ENCODE data around the gene CELF1.

CELF1 gene

DNA sequence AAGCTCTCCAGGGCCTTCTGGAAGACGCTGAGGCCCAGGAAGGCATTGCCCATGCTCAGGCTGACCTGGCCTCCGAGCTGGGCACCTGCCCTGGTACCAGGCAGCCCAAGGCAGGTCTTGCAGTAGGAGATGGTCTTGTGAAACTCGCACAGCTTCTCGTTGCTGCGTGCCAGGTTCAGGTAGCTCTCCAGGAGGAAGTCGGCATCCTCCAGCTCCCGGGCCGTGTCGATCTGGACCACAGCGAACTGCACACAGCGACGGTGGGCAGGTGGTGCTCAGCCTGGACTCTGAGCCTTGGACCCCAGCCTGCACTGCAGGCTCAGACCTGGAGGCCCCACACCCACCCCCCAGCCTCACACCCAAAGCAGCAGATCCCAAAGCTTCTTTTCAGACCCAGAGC is 105.0 kb downstream of the CELF1 start:
- DNase-seq (ENCODE audit: low read depth, low spot score) = no peak

DNA sequence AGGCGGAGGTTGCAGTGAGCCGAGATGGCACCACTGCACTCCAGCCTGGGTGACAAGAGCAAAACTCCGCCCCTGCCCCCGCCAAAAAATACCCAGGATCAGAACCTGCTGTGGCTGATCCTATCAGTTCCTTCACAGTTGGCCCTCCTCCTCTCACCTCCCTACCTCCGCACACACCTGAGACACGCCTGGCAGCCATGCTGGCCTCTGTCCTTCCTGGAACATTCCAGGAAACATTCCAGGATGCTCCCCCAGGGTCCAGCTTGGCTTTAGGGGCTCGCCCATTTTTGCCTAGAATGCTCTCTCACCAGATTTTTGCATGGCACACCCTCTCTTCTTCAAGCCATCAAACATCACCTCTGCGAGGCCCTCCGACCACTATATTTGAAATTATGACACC is 106.1 kb downstream of the CELF1 start:
- DNase-seq (ENCODE audit: low read depth, low spot score) = no peak

DNA sequence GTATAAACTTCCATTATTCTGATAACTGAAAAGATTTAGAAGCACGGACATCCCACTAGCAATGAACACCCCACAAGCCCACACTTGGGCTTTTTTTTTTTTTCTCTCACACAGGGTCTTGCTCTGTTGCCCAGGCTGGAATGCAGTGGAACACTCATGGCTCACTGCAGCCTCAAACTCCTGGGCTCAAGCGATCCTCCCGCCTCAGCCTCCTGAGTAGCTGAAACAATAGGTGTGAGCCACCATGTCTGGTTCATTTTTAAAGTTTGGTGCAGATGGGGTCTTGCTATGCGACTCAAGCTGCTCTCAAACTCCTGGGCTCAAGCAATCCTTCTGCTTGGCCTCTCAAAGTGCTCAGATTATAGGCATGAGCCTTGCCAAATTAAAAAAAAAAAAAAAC is 107.1 kb downstream of the CELF1 start:
- DNase-seq (ENCODE audit: low read depth, low spot score) = no peak

DNA sequence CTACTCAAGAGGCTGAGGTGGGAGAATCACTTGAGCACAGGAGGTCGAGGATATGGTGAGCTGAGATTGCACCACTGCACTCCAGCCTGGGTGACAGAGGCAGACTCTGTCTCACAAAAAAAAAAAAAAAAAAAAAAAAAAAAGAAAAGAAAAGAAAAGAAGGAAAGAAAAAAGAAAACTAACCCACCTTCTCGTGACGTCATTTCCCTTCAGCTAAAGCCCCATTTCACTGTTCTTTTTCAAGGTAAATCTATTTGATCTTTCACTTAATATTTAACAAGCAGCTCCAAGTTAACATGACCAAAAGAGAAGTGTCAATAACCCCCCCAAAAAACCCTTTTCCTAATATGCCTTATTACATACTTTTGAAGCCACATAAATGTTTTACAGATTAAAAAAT is 109.1 kb downstream of the CELF1 start:
- no peak for DNase-seq (ENCODE audit: low read depth, low spot score)

DNA sequence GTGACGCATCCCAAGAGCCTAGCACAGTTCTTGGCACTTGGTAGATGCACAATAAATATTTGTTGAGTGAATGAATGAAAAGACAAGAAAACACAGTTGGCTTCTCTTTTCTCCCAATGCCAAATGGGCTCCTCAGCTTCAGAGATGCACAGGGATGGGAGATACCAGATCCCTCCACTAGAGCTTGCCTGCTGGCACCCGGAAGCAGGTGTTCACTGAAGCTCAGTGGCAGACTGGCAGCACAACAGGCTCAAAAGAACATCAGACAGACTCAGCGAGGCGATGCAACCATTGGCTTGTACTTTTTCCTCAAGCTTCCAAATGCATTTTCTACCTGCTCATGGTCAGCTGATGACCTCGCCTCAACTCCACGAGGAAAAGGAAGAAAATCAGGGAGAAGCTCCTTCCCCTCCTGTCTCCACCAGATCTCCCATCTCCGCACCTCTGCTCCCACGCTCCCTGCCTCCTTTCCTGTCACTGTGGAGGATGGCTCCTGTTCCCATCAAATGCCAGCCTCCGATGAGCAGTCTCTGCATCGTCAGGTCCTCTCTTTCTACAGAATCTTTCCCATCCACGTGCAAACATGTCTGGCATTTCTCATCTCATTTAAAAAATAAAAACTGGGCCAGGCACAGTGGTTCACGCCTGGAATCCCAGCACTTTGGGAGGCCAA is 109.8 kb downstream of the CELF1 start:
- DNase-seq (ENCODE audit: low read depth, low spot score) = no peak

DNA sequence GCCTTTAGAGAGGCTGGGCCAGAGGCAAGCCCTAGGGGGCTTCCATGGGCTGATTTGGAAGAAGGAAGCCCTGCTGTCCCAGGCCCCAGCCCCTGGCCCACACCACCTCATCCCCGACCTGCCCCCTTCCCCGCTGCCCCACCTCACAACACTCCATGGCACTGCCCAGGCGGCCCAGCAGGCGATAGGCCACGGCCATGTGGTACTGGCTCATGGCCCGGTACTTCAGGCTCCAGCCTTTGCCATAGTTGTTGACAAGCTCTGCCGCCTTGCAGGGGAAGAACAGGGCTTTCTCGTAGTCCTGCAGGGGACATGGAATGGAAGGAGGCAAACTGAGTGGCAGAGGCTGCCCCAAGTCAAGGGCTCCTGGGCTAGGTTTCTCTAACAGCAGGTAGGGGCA is 110.4 kb downstream of the CELF1 start:
- no peak for DNase-seq (ENCODE audit: low read depth, low spot score)

DNA sequence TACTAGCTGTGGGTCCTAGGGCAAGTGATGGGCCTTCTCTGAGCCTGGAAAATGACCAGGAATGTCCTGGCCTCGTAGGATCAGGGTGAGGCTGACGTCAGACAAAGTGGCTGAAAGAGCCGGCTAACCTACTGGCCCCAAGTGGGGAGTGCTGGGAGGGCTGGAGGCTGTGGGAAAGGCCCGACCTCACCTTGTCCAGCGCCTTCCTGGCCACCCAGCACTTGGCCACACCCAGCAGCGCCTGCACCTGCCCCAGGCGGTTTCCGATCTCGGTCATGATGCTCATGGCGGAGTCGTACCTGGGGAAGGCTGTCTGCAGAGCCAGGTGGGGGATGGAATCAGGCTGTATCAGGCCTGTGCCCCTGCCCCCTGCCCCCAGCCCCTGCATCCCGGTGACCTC is 111.5 kb downstream of the CELF1 start:
- DNase-seq (ENCODE audit: low read depth, low spot score) = no peak

DNA sequence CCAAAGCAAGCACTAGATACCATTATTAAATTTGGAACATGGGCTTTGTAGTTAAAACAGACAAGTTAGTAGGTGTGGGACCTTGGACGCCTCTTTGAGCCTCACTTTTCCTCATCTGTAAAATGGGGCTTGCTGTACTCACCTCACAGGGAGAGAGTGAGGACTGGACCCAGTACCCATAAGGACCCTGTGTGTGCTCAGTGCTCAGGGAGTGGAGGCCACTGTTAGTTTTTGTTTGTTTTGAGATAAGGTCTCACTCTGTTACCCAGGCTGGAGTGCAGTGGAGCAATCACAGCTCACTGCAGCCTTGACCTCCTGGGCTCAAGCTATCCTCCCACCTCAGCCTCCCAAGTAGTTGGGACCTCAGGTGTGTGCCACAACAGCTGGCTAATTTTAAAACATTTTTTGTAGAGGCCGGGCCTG is 112.9 kb downstream of the CELF1 start:
- no peak for DNase-seq (ENCODE audit: low read depth, low spot score)

DNA sequence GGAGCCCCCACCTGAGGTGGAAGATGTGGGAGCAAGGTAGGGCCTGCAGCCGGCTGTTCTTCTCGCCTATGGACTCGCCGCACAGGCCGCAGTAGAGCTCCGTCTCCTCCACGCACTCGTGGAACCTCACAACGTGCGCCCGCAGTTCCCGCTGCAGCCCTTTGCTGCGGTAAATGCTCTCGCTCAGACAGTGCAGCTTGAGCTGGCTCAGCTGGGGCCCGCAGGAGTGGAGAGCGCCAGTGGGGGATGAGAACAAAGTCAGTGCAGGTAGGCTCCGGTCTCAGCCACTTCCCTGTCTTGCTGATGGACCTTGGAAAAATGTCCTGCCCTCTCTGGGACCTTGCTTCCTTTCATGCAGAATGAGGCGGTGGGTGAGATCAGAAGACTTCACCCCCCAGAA is 114.2 kb downstream of the CELF1 start:
- DNase-seq (ENCODE audit: low read depth, low spot score) = no peak

DNA sequence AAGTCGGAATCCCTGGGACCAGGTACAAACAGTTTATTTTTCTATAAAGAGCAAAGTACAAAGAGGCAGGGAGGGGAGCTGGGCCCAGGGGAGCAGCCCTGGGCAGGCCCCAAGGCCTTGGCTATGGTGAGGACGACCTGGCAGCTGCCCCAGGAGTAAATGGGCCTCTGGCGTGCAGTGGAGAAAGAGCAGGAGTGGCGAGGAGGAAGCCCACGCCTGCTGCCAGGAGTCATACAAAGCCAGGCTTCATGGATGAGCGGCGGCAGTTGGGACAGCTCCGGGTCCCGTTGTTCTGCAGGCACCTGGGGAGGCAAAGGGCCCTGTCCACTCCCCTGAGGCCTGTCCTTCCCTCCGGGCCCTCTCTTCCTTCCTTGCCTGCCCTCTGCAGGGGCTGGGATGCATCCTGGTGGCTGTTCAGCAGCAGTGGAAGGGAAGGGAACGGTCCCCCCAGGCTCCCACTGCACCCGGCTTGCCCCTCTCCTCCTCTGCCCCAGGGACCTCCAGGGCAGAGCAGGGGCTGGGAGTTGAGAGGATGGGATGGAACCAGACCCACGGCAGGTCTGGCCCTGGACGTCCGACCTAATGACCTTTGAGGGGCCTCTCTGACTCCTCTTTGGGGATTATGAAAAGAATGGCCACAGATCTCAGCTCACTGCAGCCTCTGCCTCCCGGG is 115.0 kb downstream of the CELF1 start:
- no peak for DNase-seq (ENCODE audit: low read depth, low spot score)

DNA sequence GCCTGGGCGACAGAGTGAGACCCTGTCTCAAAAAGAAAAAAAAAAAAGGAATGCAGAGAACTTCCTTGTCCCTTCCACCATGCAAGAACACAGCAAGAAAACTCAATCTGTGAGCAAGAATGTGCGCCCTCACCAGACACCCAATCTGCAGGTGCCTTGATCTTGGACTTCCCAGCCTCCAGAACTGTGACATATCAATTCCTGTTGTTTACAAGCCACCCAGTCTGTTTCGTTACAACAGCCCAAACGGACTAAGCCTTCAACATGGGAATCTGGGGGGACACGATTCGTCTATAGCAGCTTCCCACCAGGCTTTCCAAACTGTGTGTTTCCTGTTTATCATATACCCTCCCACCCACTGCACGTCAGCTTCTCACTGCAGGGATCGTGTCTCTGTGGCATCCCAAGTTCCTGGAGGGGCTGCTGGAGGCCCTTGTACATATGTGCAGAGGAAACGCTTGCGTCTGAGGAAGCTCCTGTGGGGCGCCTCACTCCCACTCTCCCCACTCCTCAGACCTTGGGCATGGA is 115.7 kb downstream of the CELF1 start:
- no peak for DNase-seq (ENCODE audit: low read depth, low spot score)

DNA sequence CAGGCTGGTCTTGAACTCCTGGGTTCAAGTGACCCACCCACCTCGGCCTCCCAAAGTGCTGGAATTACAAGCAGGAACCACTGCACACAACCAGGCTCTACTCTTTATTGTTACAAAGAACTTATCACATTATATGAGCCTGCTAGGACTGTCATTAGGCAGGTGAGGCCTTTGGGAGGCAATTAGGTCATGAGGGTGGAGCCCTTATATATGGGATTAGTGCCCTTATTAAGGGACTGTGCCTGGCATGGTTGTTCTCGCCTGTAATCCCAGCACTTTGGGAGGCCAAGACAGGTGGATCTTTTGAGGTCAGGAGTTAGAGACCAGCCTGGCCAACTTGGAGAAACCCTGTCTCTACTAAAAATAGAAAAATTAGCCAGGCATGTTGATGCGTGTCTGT is 116.2 kb downstream of the CELF1 start:
- DNase-seq (ENCODE audit: low read depth, low spot score) = no peak

DNA sequence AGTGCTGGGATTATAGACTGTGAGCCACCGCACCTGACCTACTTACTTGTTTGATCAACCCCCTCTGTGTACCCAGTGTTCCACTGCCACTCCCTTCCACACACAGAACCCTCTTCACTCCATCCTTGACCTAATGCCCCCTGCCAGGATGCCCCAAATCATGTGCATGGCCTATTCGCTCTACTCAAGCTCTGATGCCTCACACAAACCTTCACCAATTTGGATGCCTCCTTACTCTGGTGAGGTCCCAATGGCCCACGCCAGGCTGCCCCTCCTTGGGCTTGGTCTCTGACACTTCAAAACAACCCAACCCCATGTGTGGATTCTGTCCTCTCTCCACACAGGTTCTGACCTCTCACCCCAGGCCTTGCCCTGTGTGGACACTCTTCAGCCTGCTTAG is 117.2 kb downstream of the CELF1 start:
- no peak for DNase-seq (ENCODE audit: low read depth, low spot score)

DNA sequence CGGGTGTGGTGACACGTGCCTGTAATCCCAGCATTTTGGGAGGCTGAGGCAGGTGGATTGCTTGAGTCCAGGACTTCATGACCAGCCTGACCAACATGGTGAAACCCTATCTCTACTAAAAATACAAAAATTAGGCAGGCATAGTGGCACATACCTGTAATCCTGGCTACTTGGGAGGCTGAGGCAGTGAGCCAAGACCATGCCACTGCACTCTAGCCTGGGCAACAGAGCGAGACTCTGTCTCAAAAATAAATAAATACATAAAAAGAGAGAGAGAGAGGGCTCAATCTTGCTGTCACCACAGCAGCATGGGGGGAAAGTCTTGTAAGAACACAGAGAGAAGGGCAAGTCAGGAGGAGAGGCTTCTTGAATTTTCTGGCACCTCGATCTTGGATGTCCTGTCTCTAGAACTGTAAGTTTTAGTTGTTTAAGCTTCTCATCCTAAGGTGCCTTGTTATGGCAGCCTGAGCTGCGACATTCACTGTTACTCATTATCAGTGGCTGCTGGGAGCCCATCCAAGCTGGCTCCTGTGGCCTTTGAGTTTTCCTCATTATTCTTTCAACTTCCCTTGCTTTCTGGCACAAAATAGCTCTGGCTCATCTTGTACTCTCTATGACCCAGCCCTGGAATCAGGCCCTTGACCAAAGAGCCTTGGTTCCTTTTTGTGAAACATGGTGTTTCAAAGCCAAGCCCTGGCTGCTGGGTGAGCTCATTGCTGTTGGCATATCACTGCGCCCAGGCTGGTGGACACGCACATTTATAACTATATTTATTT is 118.7 kb downstream of the CELF1 start:
- DNase-seq (ENCODE audit: low read depth, low spot score) = no peak

DNA sequence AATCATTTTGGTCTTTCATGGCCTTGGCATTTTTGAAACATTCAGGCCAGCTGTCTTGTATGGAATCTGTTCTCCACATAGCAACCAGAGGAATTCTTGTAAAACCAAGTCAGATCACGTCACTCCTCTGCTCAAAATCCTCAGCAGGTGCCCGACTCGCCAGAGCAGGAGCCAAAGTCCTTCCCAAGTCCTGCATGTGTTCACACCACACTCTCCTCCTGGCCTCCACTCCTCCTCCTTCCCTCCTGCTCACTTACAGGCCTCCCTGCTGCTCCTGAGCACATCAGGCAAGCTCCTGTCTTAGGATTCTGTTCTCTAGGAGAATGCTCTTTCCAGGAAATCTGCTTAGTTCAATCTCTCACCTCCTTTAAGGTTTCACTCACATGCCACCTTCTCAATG is 119.8 kb downstream of the CELF1 start:
- no peak for DNase-seq (ENCODE audit: low read depth, low spot score)

DNA sequence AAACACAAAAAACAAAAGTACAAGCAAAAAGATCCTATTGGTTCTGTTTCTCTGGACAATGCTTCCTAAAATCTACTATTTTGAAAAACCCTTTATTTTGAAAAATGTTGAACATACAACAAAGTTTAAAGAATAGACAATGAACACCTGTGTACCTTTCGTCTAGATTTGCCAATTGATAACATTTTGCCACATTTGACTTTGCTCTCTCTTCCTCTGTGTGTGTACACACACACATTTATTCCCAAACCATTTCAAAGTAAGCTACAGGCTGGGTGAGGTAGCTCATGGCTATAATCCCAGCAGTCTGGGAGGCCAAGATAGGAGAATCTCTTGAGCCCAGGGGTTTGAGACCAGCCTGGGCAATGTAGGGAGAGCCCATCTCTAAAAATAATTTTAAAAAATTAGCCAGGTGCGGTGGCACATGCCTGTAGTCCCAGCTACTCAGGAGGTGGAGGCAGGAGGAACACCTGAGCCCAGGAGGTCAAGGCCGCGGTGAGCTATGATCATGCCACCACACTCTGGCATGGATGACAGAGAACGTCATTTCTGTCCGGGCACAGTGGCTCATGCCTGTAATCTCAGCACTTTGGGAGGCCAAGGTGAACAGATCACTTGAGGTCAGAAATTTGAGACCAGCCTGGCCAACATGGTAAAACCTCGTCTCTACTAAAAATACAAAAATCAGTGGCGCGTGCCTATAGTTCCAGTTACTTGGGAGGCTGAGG is 121.4 kb downstream of the CELF1 start:
- DNase-seq (ENCODE audit: low read depth, low spot score) = no peak

DNA sequence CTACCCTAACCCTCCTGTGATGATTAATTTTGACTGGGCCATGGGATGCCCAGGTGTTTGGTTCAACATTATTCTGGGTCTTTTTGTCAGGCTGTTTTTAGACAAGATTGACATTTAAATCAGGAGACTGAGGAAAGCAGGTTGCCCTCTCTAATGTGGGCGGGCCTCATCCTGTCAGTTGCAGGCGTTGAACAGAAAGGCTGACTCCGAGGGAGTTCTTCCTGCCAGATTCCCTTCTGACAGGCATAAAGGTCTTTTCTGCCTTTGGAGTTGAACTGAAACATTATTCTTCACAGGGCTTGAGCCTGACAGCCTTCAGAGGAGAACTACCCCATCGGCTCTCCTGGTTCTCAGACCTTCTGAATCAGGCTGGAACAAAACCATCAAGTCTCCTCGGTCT is 122.4 kb downstream of the CELF1 start:
- no peak for DNase-seq (ENCODE audit: low read depth, low spot score)

DNA sequence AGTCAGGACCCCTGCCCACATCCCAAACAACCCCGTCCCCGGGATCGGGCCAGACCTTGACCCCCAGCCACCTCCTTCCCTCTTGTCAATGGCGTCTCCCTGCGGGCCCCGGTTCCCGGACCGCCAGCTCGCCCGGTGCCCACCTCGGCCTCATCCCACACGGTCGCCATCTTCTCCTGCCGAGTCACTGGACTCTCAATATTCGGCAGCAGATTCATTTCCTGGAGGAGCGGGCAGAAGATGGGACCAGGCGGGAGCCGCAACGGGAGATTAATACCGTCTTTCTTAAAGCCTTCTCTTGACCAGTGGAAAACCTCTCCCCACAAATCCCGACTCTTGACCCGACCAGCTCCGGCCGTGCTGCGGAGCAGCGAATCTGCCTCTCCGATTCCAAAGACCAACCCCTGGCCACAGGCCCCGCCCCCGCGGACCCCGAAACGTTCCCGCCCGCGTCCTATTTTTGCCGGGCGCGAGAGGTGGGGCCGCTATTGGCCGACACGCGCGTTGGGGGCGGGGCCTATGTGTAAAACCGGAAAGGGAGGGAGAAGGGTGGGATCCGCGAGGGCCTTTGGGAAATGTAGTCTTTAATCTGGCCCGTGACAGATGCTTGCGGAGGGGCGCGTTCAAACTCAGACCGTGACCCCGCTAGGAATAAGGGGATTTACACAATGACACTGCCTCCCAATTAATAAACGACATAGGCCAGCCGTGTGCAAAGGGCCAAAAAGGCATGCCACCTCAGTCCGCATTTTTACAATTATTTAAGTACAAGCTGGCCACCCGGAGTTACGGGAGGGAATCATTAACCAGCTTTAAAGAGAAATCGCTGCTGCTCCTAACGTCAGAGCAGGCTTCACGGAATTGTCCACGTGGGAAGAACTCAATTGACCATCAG is 126.6 kb downstream of the CELF1 start, which contains the start of gene PSMC3:
Gene PSMC3, minus strand, starts transcription at position 378 of the 895 bp plus-strand sequence. Its CDS starts 160 bp downstream, at position 218.
- DNase-seq (ENCODE audit: low read depth, low spot score) = peak; percentile 89

DNA sequence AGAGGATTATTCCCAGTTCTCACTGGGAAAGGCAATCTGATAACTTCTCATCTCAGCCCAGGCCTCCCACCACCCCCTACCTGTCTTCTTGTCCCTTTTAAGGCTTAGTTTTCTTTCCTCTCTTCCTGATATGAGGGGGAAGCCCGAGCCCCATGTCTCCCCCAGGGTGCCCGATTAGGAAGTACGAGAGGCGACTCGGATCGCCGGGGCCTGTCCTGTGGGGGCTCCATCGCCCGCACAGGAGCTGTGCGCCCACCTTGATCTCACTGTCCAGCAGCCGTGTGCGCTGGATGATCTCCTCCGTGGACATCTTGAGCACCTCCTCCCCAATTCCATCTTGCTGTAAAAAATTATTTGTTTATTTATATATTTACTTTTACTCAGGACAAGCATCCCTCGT is 127.3 kb downstream of the CELF1 start:
- no peak for DNase-seq (ENCODE audit: low read depth, low spot score)

DNA sequence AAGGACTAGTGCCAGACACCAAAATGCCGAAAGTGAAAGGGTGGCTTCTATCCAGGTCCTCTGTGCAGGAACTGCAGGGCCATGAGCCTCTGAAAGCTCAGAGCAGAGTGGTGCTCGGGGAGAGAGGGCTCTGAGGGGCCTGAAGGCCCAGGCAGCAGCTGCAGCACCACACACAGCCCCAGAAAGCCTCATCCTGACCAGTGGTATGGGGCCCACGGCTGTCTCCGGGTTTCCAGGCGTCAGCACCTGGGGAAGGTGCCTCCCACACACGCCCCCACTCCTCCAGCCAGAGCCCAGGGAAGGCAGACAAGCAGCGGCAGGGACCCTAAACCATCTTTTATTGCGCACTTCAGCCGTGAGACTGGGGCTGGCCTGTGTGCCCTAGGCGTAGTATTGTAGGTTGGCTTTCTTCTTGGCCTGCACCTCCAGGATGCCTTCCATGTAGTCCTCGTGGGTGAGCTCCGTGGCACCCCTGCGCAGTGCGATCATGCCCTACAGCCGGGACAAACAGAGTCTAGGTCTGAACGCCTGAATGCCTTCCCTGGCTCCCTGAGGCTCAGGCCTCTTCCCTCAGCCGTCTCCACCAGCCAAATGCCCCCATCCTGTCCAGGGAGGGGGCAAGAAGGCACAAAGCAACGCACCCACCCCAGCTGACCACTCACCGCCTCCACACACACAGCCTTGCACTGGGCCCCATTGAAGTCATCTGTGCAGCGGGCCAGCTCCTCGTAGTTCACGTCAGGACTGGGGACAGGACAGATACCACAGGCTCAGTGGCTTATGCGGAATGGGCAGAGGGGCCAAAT is 134.3 kb downstream of the CELF1 start:
- DNase-seq (ENCODE audit: low read depth, low spot score) = no peak
